ENCODE data around the gene DMGDH.

- TF ChIP-seq POLR2A (IDR thresholded peaks at IDR 0.05; ENCODE audit: low read depth, low read length) (no peak), ELK1 (IDR thresholded peaks at IDR 0.05; ENCODE audit: low read depth, low read length) (no peak), RFX5 (IDR thresholded peaks at IDR 0.05; ENCODE audit: low read depth, low read length) (no peak), MTA3 (IDR thresholded peaks at IDR 0.05; ENCODE audit: borderline replicate concordance, low read length) (no peak), POLR2AphosphoS5 (IDR thresholded peaks at IDR 0.05; ENCODE audit: low read length) (no peak), CTCF (IDR thresholded peaks at IDR 0.05 in 2 of 3, conservative IDR thresholded peaks at IDR 0.05 in 1 of 3; ENCODE audit: control insufficient read depth in 2 of 3, extremely low read depth in 1 of 3, insufficient read depth in 1 of 3, low read depth in 3 of 3, low read length in 3 of 3) (no peak), RAD51 (IDR thresholded peaks at IDR 0.05) (no peak), EED (IDR thresholded peaks at IDR 0.05; ENCODE audit: low read depth) (no peak), EZH2 (IDR thresholded peaks at IDR 0.05; ENCODE audit: borderline replicate concordance, control insufficient read depth, low read depth, low read length) (no peak), ATF7 (IDR thresholded peaks at IDR 0.05; ENCODE audit: low read depth) (no peak), JUND (IDR thresholded peaks at IDR 0.05; ENCODE audit: low read depth, low read length) (no peak)
Measured at GRCh38 chr5:79047199-79047598, 22.3 kb downstream of the DMGDH start.

Data from GM12878 (cell line).